Medulla oblongata (tissue), 1 donor: ENCODE data around the gene MAST2.
"Not testable (repeated sequence)": the region's sequence is repeated elsewhere in the genome, so short reads cannot be mapped to it uniquely, and the experiment has no call there.

Experiments
- DNase-seq: peaks from one replicate; pipeline ENCODE4 v3.0.0-alpha.2; 2015; ENCODE audit errors: extremely low spot score

Gene MAST2

GRCh38 chr1:45892068-45892785 lies 88.8 kb downstream of the MAST2 start:
- DNase-seq: peak; percentile 21

- no peak for DNase-seq
Measured at GRCh38 chr1:45894331-45894730, 90.9 kb downstream of the MAST2 start.

- DNase-seq: no peak
Measured at GRCh38 chr1:45894921-45895320, 91.5 kb downstream of the MAST2 start.

GRCh38 chr1:45895406-45895805 lies 92.0 kb downstream of the MAST2 start:
- no peak for DNase-seq

GRCh38 chr1:45906883-45907282 lies 103.5 kb downstream of the MAST2 start:
- DNase-seq: no peak

- no peak for DNase-seq
Measured at GRCh38 chr1:45908611-45909140, 105.3 kb downstream of the MAST2 start.

GRCh38 chr1:45911634-45912033 lies 108.2 kb downstream of the MAST2 start:
- DNase-seq: no peak

- DNase-seq: peak; percentile 58
Measured at GRCh38 chr1:45913183-45913683, 109.8 kb downstream of the MAST2 start.

- no peak for DNase-seq
Measured at GRCh38 chr1:45913731-45914501, 110.5 kb downstream of the MAST2 start.

- no peak for DNase-seq
Measured at GRCh38 chr1:45914836-45915235, 111.4 kb downstream of the MAST2 start.

GRCh38 chr1:45922374-45922773 lies 119.0 kb downstream of the MAST2 start:
- DNase-seq: no peak

- DNase-seq: no peak
Measured at GRCh38 chr1:45922813-45923212, 119.4 kb downstream of the MAST2 start.

GRCh38 chr1:45923343-45923742 lies 119.9 kb downstream of the MAST2 start:
- DNase-seq: no peak

- no peak for DNase-seq
Measured at GRCh38 chr1:45924736-45925135, 121.3 kb downstream of the MAST2 start.

GRCh38 chr1:45925728-45926287 lies 122.4 kb downstream of the MAST2 start:
- DNase-seq: no peak

GRCh38 chr1:45926330-45926729 lies 122.9 kb downstream of the MAST2 start:
- no peak for DNase-seq

GRCh38 chr1:45927231-45927915 lies 124.0 kb downstream of the MAST2 start:
- not testable (repeated sequence) for DNase-seq

- DNase-seq: no peak
Measured at GRCh38 chr1:45928486-45929205, 125.2 kb downstream of the MAST2 start.

- no peak for DNase-seq
Measured at GRCh38 chr1:45929257-45929687, 125.9 kb downstream of the MAST2 start.

GRCh38 chr1:45930258-45931150 lies 127.1 kb downstream of the MAST2 start:
- DNase-seq: no peak
